ENCODE results near the gene TYW3.
"Not testable (repeated sequence)": the region's sequence is repeated elsewhere in the genome, so short reads cannot be mapped to it uniquely, and the experiment has no call there.

The TYW3 gene

GRCh38 chr1:74732071-74732946 lies 643 bp upstream of the TYW3 start:
- peak; percentile 14 for DNase-seq

- peak; percentile 79 for DNase-seq
Observed at GRCh38 chr1:74733604-74734484, 892 bp downstream of the TYW3 start.

GRCh38 chr1:74737333-74737732 lies 4.4 kb downstream of the TYW3 start:
- DNase-seq: no peak

GRCh38 chr1:74740307-74740980 lies 7.5 kb downstream of the TYW3 start:
- not testable (repeated sequence) for DNase-seq

- not testable (repeated sequence) for DNase-seq
Observed at GRCh38 chr1:74745247-74745646, 12.3 kb downstream of the TYW3 start.

GRCh38 chr1:74748960-74749359 lies 16.0 kb downstream of the TYW3 start:
- no peak for DNase-seq

- DNase-seq: no peak
Observed at GRCh38 chr1:74753104-74753503, 20.2 kb downstream of the TYW3 start.

- DNase-seq: no peak
Observed at GRCh38 chr1:74755475-74755874, 22.5 kb downstream of the TYW3 start.

- DNase-seq: not testable (repeated sequence)
Observed at GRCh38 chr1:74756650-74757049, 23.7 kb downstream of the TYW3 start.

GRCh38 chr1:74763807-74764206 lies 30.9 kb downstream of the TYW3 start:
- DNase-seq: no peak

GRCh38 chr1:74766579-74766978 lies 33.6 kb downstream of the TYW3 start:
- DNase-seq: no peak

GRCh38 chr1:74767490-74767889 lies 34.5 kb downstream of the TYW3 start:
- DNase-seq: no peak

GRCh38 chr1:74771913-74772515 lies 39.1 kb downstream of the TYW3 start:
- DNase-seq: peak; percentile 35

GRCh38 chr1:74772945-74773344 lies 40.0 kb downstream of the TYW3 start:
- DNase-seq: no peak

- DNase-seq: no peak
Observed at GRCh38 chr1:74773582-74773981, 40.6 kb downstream of the TYW3 start.

GRCh38 chr1:74775735-74776134 lies 42.8 kb downstream of the TYW3 start:
- no peak for DNase-seq

- no peak for DNase-seq
Observed at GRCh38 chr1:74777525-74777924, 44.6 kb downstream of the TYW3 start.

GRCh38 chr1:74779750-74780149 lies 46.8 kb downstream of the TYW3 start:
- no peak for DNase-seq

GRCh38 chr1:74780594-74780993 lies 47.6 kb downstream of the TYW3 start:
- DNase-seq: no peak

- DNase-seq: no peak
Observed at GRCh38 chr1:74785944-74786343, 53.0 kb downstream of the TYW3 start.

- DNase-seq: no peak
Observed at GRCh38 chr1:74790453-74790852, 57.5 kb downstream of the TYW3 start.

GRCh38 chr1:74791491-74791890 lies 58.5 kb downstream of the TYW3 start:
- DNase-seq: no peak

- no peak for DNase-seq
Observed at GRCh38 chr1:74799119-74799657, 66.2 kb downstream of the TYW3 start.

All from CD4-positive, alpha-beta T cell treated with Interleukin-10 for 1 hour (primary cell).